ENCODE data around the gene KCNAB2. TPM values are rescaled to one million over a fixed set of nuclear protein-coding genes. Genes with fewer than 3 reads are reported as not detected.
A peak's percentile ranks its signal among the peaks of the same experiment; 100 is the strongest.

KCNAB2 gene
- total RNA-seq, 6 experiments from 2014 or later = 4.4 to 14.8 (median 6.9) TPM

DNA sequence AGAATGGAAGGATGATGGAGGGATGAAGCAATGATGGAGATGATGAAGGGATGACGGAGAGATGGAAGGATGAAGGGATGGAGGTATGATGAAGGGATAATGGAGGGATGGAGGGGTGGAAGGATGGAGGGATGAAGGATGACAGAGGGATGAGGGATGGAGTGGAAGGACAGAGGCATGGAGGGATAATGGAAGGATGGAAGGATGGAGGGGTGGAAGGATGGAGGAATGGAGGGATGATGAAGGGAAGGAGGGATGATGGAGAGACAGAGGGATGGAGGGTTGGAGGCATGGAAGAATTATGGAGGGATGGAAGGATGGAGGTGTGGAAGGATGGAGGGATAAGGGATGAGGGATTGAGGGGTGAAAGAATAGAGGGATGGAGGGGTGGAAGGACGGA lies 62.8 kb downstream of the KCNAB2 start:
- no peak for TF ChIP-seq POLR2A (IDR thresholded peaks at IDR 0.05)
- TF ChIP-seq, protein P1, sequence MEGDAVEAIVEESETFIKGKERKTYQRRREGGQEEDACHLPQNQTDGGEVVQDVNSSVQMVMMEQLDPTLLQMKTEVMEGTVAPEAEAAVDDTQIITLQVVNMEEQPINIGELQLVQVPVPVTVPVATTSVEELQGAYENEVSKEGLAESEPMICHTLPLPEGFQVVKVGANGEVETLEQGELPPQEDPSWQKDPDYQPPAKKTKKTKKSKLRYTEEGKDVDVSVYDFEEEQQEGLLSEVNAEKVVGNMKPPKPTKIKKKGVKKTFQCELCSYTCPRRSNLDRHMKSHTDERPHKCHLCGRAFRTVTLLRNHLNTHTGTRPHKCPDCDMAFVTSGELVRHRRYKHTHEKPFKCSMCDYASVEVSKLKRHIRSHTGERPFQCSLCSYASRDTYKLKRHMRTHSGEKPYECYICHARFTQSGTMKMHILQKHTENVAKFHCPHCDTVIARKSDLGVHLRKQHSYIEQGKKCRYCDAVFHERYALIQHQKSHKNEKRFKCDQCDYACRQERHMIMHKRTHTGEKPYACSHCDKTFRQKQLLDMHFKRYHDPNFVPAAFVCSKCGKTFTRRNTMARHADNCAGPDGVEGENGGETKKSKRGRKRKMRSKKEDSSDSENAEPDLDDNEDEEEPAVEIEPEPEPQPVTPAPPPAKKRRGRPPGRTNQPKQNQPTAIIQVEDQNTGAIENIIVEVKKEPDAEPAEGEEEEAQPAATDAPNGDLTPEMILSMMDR (IDR thresholded peaks at IDR 0.05) = no peak
- WGBS (ENCODE audit: insufficient coverage, low coverage, low lambda C conversion rate, missing lambda C conversion rate) = 40% methylated on average over 2 of the region's 2 CpGs
- H3K27me3 ChIP-seq = no peaks in the 10 kb centered on the region
- no peak overlapping the region for H3K27ac ChIP-seq
- no peak overlapping the region for H3K4me3 ChIP-seq
- ATAC-seq (no peak), DNase-seq (no peak)
- intact Hi-C loops (cut with DNase I) = loop anchor here in 1 of 2 donors (5.0 kb wide), 1 partner anchor 139 kb away; no protein-coding TSS in a partner anchor
- H3K9me3 ChIP-seq = no peaks in the 10 kb centered on the region
- no peaks in the 10 kb centered on the region for H3K36me3 ChIP-seq
- no peaks in the 10 kb centered on the region for H3K4me1 ChIP-seq

DNA sequence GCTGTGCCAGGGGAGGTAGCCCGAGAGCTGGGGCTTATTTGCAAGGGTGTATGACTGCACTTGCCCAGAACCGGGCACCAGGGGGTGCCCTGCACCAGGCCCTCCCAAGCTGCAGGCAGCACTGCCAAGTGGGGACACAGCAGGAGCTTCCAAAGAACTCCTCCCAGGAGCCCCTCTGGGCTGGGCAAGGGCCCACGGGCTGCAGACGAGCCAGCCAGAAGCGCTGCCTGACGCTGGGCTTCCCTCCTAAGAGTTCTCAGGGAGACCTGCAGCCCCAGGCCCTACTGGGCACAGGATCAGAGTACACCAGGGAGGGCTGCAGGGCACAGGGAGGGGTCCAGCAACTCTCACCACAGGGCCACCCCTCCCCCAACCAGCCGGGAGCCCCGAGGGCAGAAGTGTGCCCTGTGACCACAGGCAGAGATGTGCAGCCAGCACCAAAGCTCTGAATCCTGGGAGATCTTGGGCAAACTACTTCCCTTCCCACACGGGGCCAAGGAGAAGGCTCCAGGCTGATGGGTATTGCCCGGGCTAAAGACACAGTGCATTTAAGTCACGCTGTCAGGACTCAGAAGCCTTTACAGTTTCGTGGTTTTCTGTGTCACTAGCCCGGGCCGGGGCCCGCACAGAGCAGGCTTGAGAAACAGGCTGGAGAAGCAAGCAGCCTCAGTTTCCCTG lies 63.4 kb downstream of the KCNAB2 start:
- ATAC-seq (peak; percentile 59 to 76 (median 66)), DNase-seq (peak in 2 of 3 donors; percentile 25 to 52)
- no peak overlapping the region for H3K27ac ChIP-seq
- H3K4me1 ChIP-seq = no peaks in the 10 kb centered on the region
- intact Hi-C loops (cut with DNase I) = loop anchor here in 1 of 2 donors (5.0 kb wide), 1 partner anchor 138 kb away; no protein-coding TSS in a partner anchor
- H3K4me3 ChIP-seq = no peak overlapping the region
- 53% methylated on average over 9 of the region's 15 CpGs for WGBS (ENCODE audit: insufficient coverage, low coverage, low lambda C conversion rate, missing lambda C conversion rate)
- no peaks in the 10 kb centered on the region for H3K27me3 ChIP-seq
- no peaks in the 10 kb centered on the region for H3K36me3 ChIP-seq
- TF ChIP-seq, protein P1 (IDR thresholded peaks at IDR 0.05) = peak; percentile 22 to 42 (median 28)
- no peak for TF ChIP-seq POLR2A (IDR thresholded peaks at IDR 0.05)
- H3K9me3 ChIP-seq = no peaks in the 10 kb centered on the region

GRCh38 chr1:6109688-6110087 lies 64.0 kb downstream of the KCNAB2 start:
- 0% methylated on average over 1 of the region's 24 CpGs for WGBS (ENCODE audit: insufficient coverage, low coverage, low lambda C conversion rate, missing lambda C conversion rate)
- intact Hi-C loops (cut with DNase I) = loop anchor here in 1 of 2 donors (5.0 kb wide), 1 partner anchor 138 kb away; no protein-coding TSS in a partner anchor
- H3K9me3 ChIP-seq = no peaks in the 10 kb centered on the region
- no peak for ATAC-seq
- H3K36me3 ChIP-seq = no peaks in the 10 kb centered on the region
- no peak overlapping the region for H3K4me3 ChIP-seq
- no peak overlapping the region for H3K27ac ChIP-seq
- no peaks in the 10 kb centered on the region for H3K27me3 ChIP-seq
- H3K4me1 ChIP-seq = no peaks in the 10 kb centered on the region
- peak in 1 of 3 donors; percentile 51 for DNase-seq
- TF ChIP-seq, protein P1 (IDR thresholded peaks at IDR 0.05) = no peak
- no peak for TF ChIP-seq POLR2A (IDR thresholded peaks at IDR 0.05)

- Histone ChIP-seq H3K4me1 (no peaks in the 10 kb centered on the region), H3K9me3 (no peaks in the 10 kb centered on the region), H3K27ac (no peak overlapping the region), H3K4me3 (no peak overlapping the region), H3K36me3 (no peaks in the 10 kb centered on the region), H3K27me3 (no peaks in the 10 kb centered on the region)
- TF ChIP-seq, protein P1 (IDR thresholded peaks at IDR 0.05) = no peak
- TF ChIP-seq POLR2A (IDR thresholded peaks at IDR 0.05) = no peak
- 18% methylated on average over 2 of the region's 15 CpGs for WGBS (ENCODE audit: insufficient coverage, low coverage, low lambda C conversion rate, missing lambda C conversion rate)
- intact Hi-C loops (cut with DNase I) = no loop called here
- DNase-seq = peak in 1 of 3 donors; percentile 15
- ATAC-seq = no peak
Measured at GRCh38 chr1:6110326-6110725, 64.6 kb downstream of the KCNAB2 start.

All from right lobe of liver (tissue), 6 donors.